GM10266 (cell line): ENCODE data around the gene DCAF16.

Experiments used
- DNase-seq: peaks from one replicate; pipeline ENCODE4 v3.0.0; 2012; ENCODE audit errors: extremely low spot score
- TF ChIP-seq, protein P1 (sequence below): IDR thresholded peaks from 2 replicates; pipeline ENCODE4 v1.5.1; 2012; ENCODE audit warnings: mild to moderate bottlenecking, low read depth; ENCODE audit not compliant: control insufficient read depth, insufficient read depth; ENCODE audit errors: missing control alignments

DCAF16 gene

DNA sequence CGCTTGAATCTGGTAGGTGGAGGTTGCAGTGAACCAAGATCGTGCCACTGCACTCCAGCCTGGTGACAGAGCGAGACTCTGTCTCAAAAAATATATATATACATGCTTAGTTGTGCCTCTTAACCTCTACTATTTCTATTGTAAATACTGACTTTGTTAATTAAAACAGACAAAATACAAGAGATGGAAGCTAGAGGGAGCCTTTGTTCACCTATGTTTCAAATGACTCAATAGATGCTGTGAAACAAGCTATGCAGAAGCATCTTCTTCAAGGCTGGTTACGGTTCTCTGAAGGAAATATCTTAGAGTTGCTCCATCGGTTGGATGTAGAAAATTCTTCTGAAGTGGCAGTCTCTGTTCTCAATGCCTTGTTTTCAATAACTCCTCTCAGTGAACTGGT, 6.5 kb upstream of the DCAF16 start:
- TF ChIP-seq, protein P1, sequence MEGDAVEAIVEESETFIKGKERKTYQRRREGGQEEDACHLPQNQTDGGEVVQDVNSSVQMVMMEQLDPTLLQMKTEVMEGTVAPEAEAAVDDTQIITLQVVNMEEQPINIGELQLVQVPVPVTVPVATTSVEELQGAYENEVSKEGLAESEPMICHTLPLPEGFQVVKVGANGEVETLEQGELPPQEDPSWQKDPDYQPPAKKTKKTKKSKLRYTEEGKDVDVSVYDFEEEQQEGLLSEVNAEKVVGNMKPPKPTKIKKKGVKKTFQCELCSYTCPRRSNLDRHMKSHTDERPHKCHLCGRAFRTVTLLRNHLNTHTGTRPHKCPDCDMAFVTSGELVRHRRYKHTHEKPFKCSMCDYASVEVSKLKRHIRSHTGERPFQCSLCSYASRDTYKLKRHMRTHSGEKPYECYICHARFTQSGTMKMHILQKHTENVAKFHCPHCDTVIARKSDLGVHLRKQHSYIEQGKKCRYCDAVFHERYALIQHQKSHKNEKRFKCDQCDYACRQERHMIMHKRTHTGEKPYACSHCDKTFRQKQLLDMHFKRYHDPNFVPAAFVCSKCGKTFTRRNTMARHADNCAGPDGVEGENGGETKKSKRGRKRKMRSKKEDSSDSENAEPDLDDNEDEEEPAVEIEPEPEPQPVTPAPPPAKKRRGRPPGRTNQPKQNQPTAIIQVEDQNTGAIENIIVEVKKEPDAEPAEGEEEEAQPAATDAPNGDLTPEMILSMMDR = peak; percentile 52
- DNase-seq = peak; percentile 28

DNA sequence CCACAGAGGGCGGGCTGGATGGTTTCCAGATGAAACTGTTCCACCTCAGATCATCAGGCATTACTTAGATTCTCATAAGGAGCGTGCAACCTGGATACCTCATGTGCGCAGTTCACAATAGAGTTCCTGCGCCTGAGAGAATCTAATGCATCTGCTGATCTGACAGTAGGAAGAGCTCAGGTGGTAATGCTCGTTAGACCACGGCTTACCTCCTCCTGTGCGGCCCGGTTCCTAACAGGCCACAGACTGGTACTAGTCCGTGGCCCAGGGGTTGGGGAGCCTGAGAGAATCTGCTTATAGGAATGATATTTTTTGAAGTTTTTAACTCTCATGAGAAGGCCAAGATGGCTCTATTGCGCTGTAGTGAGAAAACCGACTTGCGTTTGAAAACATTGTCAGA, 5.6 kb upstream of the DCAF16 start:
- TF ChIP-seq, protein P1 = no peak
- DNase-seq = no peak

DNA sequence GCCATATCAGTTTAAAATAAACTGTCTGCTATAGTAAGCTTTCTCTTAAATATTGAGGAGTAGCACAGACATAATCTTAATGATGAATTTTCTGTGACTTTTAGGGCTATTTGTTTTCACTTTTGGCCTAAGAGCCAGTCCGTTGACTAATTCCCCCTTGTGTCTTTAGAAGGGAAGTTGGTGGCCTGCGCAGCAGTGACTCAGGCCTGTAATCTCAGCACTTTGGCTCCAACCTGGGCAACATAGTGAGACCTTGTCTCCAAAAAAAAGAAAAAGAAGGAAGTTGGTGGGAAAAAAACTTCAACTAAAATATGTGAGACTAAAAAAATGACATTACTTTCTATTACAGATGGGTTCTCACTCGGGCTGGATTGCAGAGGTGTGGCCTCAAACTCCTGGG, 3.6 kb upstream of the DCAF16 start:
- TF ChIP-seq, protein P1 = no peak
- no peak for DNase-seq

DNA sequence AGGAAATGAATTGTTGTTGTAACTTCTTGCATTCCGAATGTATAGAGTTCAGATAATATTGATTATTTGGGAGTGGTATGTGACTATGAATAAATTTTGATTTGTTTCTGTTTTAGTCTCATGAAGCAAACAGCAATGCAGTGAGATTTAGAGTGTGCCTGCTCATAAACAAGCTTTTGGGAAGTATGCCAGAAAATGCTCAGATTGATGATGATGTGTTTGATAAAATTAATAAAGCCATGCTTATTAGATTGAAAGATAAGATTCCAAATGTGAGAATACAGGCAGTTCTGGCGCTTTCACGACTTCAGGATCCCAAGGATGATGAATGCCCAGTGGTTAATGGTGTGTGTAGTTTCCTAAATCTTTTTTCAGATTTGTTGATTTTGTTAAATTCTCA, 2.2 kb upstream of the DCAF16 start:
- TF ChIP-seq, protein P1 = no peak
- no peak for DNase-seq

DNA sequence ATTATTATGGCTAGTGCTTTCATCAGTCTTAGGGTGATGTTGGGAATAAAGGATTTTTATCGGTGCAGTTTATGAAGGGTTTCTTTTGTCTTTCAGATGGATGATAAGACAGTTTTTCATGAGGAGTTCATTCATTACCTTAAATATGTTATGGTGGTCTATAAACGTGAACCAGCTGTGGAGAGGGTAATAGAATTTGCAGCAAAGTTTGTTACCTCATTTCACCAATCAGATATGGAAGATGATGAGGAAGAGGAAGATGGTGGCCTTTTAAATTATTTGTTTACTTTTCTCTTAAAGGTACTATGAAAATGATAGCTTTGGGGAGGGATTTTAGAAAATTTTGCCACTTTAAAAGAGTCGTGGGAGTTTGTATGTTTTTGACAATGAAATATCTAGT, 1.6 kb upstream of the DCAF16 start:
- no peak for DNase-seq
- TF ChIP-seq, protein P1 = no peak

DNA sequence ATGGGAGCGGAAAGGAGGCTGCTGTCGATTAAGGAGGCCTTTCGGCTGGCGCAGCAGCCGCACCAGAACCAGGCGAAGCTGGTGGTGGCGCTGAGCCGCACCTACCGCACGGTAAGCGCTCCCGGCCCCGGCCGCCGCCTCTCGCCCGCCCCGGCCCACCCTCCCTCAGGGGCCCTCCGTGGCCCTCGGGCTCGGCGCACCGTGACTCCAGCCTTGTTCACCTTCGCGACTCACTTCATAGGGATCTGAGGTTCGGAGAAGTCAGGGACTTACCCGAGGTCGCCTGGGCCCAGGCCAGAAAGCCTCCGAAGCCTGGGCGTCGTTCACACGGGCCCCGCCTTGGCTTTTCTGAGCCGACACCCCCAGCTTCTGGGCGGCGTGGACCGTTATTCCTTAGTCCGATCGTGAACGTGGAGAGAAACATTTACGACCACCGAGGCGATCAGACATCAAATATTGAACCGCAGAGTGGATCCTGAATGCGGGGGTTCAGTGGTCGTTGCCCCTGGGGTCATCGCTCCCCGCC, 584 bp upstream of the DCAF16 start:
- TF ChIP-seq, protein P1 = no peak
- DNase-seq = no peak

DNA sequence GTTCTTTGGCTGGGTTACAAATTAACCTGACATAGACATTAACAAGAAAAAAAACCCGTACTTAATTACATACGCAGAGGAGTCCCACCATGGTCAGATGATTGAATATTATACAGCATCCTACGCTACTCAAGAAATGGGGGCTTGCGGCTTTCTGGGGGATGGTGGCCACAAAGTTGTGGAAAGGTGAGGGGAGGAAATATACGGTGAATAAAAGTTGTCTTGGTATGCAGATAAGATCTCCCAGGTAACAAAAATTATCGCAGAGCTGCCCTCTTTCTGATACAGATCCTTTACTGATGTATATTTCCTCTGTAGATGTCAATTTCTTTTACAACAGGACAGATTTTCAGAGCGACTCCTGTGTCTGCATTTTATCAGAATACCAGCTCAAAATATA, 890 bp downstream of the DCAF16 start:
- TF ChIP-seq, protein P1 = no peak
- DNase-seq = no peak
